Ovary (tissue), 3 donors: Measurements from ENCODE around the gene TOP3A.

ENCODE experiments used
- EP300 ChIP-seq: sonication (generic); formaldehyde crosslinking; IDR thresholded peaks from one replicate; pipeline ENCODE4 v1.6.1; 2017; ENCODE audit warnings: antibody characterized with exemption
- POLR2A ChIP-seq: fragments of 450-650 bp; IDR thresholded peaks from one replicate; pipeline ENCODE4 v1.6.1; 2017; ENCODE audit warnings: antibody characterized with exemption, mild to moderate bottlenecking, moderate library complexity
- TF ChIP-seq, protein P1 (sequence below), 3 donors: fragments of 450-650 bp in 2 of 3; fragments of 200-600 bp in 1 of 3; IDR thresholded peaks; one replicate each; pipeline versions ENCODE4 v1.5.1 to v1.8.0; 2016 to 2022; ENCODE audit warnings: antibody characterized with exemption in 3 of 3, mild to moderate bottlenecking in 1 of 3
- donor health status: DM: no; HTN: no; CAD: no.

DNA sequence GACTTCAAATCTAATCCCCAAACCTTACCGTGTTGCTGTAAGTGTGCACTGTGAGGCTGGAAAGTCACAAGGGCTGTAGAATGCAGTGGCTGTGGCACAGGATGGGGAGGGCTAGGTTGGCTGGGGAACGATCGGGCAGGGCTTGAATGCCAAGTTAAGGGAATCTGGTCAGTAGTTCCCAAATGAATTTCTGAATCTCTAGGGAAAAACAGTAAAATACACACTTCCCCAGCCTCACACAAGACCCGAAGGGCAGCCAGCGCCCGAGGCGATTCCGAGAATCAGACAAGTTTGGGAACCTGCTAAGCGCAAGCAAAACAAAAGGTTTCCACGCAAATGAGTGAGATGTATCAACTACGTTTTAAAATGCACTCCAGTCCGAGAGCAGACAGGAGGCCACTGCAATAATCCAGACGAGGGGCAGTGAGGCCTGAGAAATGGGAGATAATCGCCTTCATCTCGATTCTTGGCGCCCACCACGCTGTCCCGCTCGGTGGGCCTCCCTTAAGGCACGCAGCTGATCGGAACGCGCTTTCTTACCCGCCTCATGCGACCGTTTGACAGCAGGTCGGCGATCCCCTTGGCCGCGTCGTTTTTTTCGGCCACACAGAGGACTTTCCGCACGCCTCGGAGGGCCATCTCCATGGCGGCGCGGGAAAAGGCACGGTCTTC lies 599 bp downstream of the TOP3A start:
- TF ChIP-seq, protein P1, sequence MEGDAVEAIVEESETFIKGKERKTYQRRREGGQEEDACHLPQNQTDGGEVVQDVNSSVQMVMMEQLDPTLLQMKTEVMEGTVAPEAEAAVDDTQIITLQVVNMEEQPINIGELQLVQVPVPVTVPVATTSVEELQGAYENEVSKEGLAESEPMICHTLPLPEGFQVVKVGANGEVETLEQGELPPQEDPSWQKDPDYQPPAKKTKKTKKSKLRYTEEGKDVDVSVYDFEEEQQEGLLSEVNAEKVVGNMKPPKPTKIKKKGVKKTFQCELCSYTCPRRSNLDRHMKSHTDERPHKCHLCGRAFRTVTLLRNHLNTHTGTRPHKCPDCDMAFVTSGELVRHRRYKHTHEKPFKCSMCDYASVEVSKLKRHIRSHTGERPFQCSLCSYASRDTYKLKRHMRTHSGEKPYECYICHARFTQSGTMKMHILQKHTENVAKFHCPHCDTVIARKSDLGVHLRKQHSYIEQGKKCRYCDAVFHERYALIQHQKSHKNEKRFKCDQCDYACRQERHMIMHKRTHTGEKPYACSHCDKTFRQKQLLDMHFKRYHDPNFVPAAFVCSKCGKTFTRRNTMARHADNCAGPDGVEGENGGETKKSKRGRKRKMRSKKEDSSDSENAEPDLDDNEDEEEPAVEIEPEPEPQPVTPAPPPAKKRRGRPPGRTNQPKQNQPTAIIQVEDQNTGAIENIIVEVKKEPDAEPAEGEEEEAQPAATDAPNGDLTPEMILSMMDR (IDR thresholded peaks at IDR 0.05), result no peak
- TF ChIP-seq POLR2A, result no peak
- TF ChIP-seq EP300, result no peak
